WTC11 (cell line): ENCODE measurements around the gene FAS. TPM values are rescaled to one million over a fixed set of nuclear protein-coding genes. Genes with fewer than 3 reads are reported as not detected.

Experiments used
- ATAC-seq: fragments of 200-7000 bp; cut with Tn5 transposase; 2 replicates; pipeline ENCODE4 v1.10.0; 2021; ENCODE audit warnings: mild to moderate bottlenecking, moderate library complexity
- CTCF ChIA-PET: fragments of 300-600 bp; sonication (Branson Sonifier 250); formaldehyde crosslinking; loops from one replicate; lab custom pipeline; 2021; ENCODE audit warnings: antibody characterized with exemption; lab: Charles Lee
- POLR2A ChIA-PET: fragments of 350-600 bp; sonication (Branson Sonifier 250); formaldehyde crosslinking; loops from one replicate; lab custom pipeline; 2021; ENCODE audit warnings: antibody characterized with exemption; lab: Charles Lee
- DNase-seq: peaks from one replicate; pipeline ENCODE4 v3.0.0; 2021; ENCODE audit warnings: low spot score
- H3K27ac Mint-ChIP-seq: 2 replicates; pipeline ENCODE4 v1.8.0; 2021; ENCODE audit warnings: mixed read lengths
- H3K27me3 Mint-ChIP-seq: 2 replicates; pipeline ENCODE4 v1.8.0; 2021; ENCODE audit warnings: low read depth, mild to moderate bottlenecking, moderate library complexity, mixed read lengths
- H3K36me3 Mint-ChIP-seq: 2 replicates; pipeline ENCODE4 v1.8.0; 2021; ENCODE audit warnings: mixed read lengths
- H3K4me1 Mint-ChIP-seq: 2 replicates; pipeline ENCODE4 v1.8.0; 2022; ENCODE audit warnings: mixed read lengths
- H3K4me3 Mint-ChIP-seq: 2 replicates; pipeline ENCODE4 v1.8.0; 2021; ENCODE audit warnings: mild to moderate bottlenecking, moderate library complexity, mixed read lengths
- H3K9me3 Mint-ChIP-seq: 2 replicates; pipeline ENCODE4 v1.8.0; 2021; ENCODE audit warnings: mixed read lengths
- ATF2 ChIP-seq: sonication (generic); formaldehyde crosslinking; IDR thresholded peaks from 2 replicates; pipeline ENCODE4 v1.8.1; 2022; ENCODE audit warnings: low read depth, missing genetic modification reagents, borderline replicate concordance
- CBFB ChIP-seq: sonication (generic); formaldehyde crosslinking; IDR thresholded peaks from 2 replicates; pipeline ENCODE4 v1.8.1; 2022; ENCODE audit warnings: mild to moderate bottlenecking, low read depth, missing genetic modification reagents
- CREM ChIP-seq: sonication (generic); formaldehyde crosslinking; IDR thresholded peaks from 2 replicates; pipeline ENCODE4 v1.8.1; 2022; ENCODE audit warnings: mild to moderate bottlenecking, missing genetic modification reagents, moderate library complexity
- ELF4 ChIP-seq: sonication (generic); formaldehyde crosslinking; IDR thresholded peaks from 2 replicates; pipeline ENCODE4 v1.8.1; 2022; ENCODE audit warnings: low read depth, mild to moderate bottlenecking, moderate library complexity, missing genetic modification reagents
- ERG ChIP-seq: fragments of 250-450 bp; sonication (Bioruptor Pico); IDR thresholded peaks from 2 replicates; pipeline ENCODE4 v1.8.0; 2021; ENCODE audit warnings: mild to moderate bottlenecking
- FOXK1 ChIP-seq: sonication (generic); formaldehyde crosslinking; IDR thresholded peaks from 2 replicates; pipeline ENCODE4 v1.8.0; 2022; ENCODE audit warnings: mild to moderate bottlenecking, moderate library complexity, missing genetic modification reagents
- GABPB1 ChIP-seq: sonication (generic); formaldehyde crosslinking; IDR thresholded peaks from 2 replicates; pipeline ENCODE4 v1.8.1; 2023; ENCODE audit warnings: mild to moderate bottlenecking, missing genetic modification reagents
- GRHL2 ChIP-seq: fragments of 250-450 bp; sonication (Bioruptor Pico); IDR thresholded peaks from 2 replicates; pipeline ENCODE4 v1.8.0; 2022; ENCODE audit warnings: mild to moderate bottlenecking, moderate library complexity; ENCODE audit not compliant: insufficient replicate concordance, severe bottlenecking
- JAZF1 ChIP-seq: fragments of 250-450 bp; sonication (Bioruptor Pico); IDR thresholded peaks from 2 replicates; pipeline ENCODE4 v1.9.0; 2021; ENCODE audit warnings: moderate library complexity, mild to moderate bottlenecking, inconsistent platforms
- MYBL2 ChIP-seq: sonication (generic); formaldehyde crosslinking; IDR thresholded peaks from 2 replicates; pipeline ENCODE4 v1.8.1; 2023; ENCODE audit warnings: mild to moderate bottlenecking, moderate library complexity, missing genetic modification reagents
- NR2C2 ChIP-seq: sonication (generic); formaldehyde crosslinking; IDR thresholded peaks from 2 replicates; pipeline ENCODE4 v1.8.0; 2022; ENCODE audit warnings: mild to moderate bottlenecking, missing genetic modification reagents
- PRDM15 ChIP-seq: sonication (generic); formaldehyde crosslinking; IDR thresholded peaks from 2 replicates; pipeline ENCODE4 v1.8.0; 2022; ENCODE audit warnings: missing genetic modification reagents
- RELA ChIP-seq: sonication (generic); formaldehyde crosslinking; IDR thresholded peaks from 2 replicates; pipeline ENCODE4 v1.8.1; 2022; ENCODE audit warnings: missing genetic modification reagents, mild to moderate bottlenecking, borderline replicate concordance
- TEAD1 ChIP-seq: sonication (generic); formaldehyde crosslinking; IDR thresholded peaks from 2 replicates; pipeline ENCODE4 v1.8.0; 2022; ENCODE audit warnings: mild to moderate bottlenecking, missing genetic modification reagents
- TEAD4 ChIP-seq: sonication (generic); formaldehyde crosslinking; IDR thresholded peaks from 2 replicates; pipeline ENCODE4 v1.8.0; 2022; ENCODE audit warnings: mild to moderate bottlenecking, missing genetic modification reagents
- ZNF532 ChIP-seq: fragments of 250-450 bp; sonication (Bioruptor Pico); IDR thresholded peaks from 2 replicates; pipeline ENCODE4 v1.9.0; 2021; ENCODE audit warnings: mild to moderate bottlenecking, borderline replicate concordance
- ZNF671 ChIP-seq: fragments of 250-450 bp; sonication (Bioruptor Pico); IDR thresholded peaks from 2 replicates; pipeline ENCODE4 v1.8.0; 2021; ENCODE audit warnings: mild to moderate bottlenecking
- total RNA-seq: library from RNA; stranded (reverse); gene quantifications from 3 replicates; pipeline ENCODE4 v1.2.3, GENCODE V29; 2021

FAS gene
- total RNA-seq, 1 experiment from 2014 or later: 4.1 TPM

GRCh38 chr10:88978463-88978862 lies 12.1 kb upstream of the FAS start:
- CTCF ChIA-PET: interaction anchor here (1.4 kb wide), 1 partner anchor 44 kb away, joined by 3 read pairs; no protein-coding TSS in a partner anchor
- no peaks in the 10 kb centered on the region for H3K9me3 Mint-ChIP-seq
- TF ChIP-seq TEAD4 (CRISPR knock-in tag) (no peak), GABPB1 (CRISPR knock-in tag) (no peak), NR2C2 (no peak), ATF2 (CRISPR knock-in tag) (no peak), FOXK1 (no peak), RELA (no peak), ELF4 (no peak), GRHL2 (CRISPR knock-in tag) (no peak), CBFB (CRISPR knock-in tag) (no peak), ERG (CRISPR knock-in tag) (no peak), ZNF671 (CRISPR knock-in tag) (no peak), CREM (CRISPR knock-in tag) (no peak), ZNF532 (CRISPR knock-in tag) (no peak), MYBL2 (CRISPR knock-in tag) (no peak), JAZF1 (no peak), PRDM15 (CRISPR knock-in tag) (no peak), TEAD1 (CRISPR knock-in tag) (no peak)
- no peak overlapping the region for H3K27ac Mint-ChIP-seq
- no peaks in the 10 kb centered on the region for H3K27me3 Mint-ChIP-seq
- POLR2A ChIA-PET: no interaction called here
- H3K36me3 Mint-ChIP-seq: no peaks in the 10 kb centered on the region
- no peak overlapping the region for H3K4me3 Mint-ChIP-seq
- no peak for DNase-seq
- ATAC-seq: no peak
- peaks cover 7% of the 10 kb centered on the region for H3K4me1 Mint-ChIP-seq
